HepG2 (cell line): ENCODE data around the gene CSRNP3.

Experiments used
- NFYB ChIP-seq: sonication (generic); formaldehyde crosslinking; IDR thresholded peaks from 2 replicates; pipeline ENCODE4 v1.4.0; 2020; ENCODE audit warnings: missing genetic modification reagents
- YY1 ChIP-seq: IDR thresholded peaks from 2 replicates; pipeline ENCODE4 v1.6.1; 2011; ENCODE audit warnings: low read length, low read depth, moderate library complexity, mild to moderate bottlenecking; ENCODE audit not compliant: insufficient read depth, insufficient replicate concordance

- TF ChIP-seq NFYB (CRISPR knock-in tag) (no peak), YY1 (no peak)
Observed at GRCh38 chr2:165494573-165494972, 25.1 kb downstream of the CSRNP3 start.
